ENCODE results near the gene KLF4. TPM values are rescaled to one million over a fixed set of nuclear protein-coding genes. Genes with fewer than 3 reads are reported as not detected.

Gene KLF4
- total and polyA plus RNA-seq, 2 of the 4 experiments (the other 2 are of a cell fraction): 1.3 to 3.8 TPM

GRCh38 chr9:107487521-107488374, 1.8 kb downstream of the KLF4 start:
- 24% methylated on average over 42 of the region's 91 CpGs; no CpG with 5 or more reads in 1 of the 2 experiments for WGBS, 2 experiments (ENCODE audit: extremely low coverage in 2 of 2, insufficient read length in 1 of 2)
- no peak overlapping the region; the same call in 1 of the 2 replicates for H3K18ac ChIP-seq (ENCODE audit: low read depth, low read length)
- peak overlapping the region; percentile 80 for H3K4me2 ChIP-seq (ENCODE audit: low read depth, low read length)
- dilution Hi-C loops (cut with HindIII; ENCODE audit: low sequenced_read_pairs, unreplicated experiment) (no loop called here), intact Hi-C loops (cut with micrococcal nuclease) (loop anchor here (1.0 to 10.0 kb wide), 6 partner anchors 245 to 677 kb away; no protein-coding TSS in a partner anchor), in situ Hi-C loops (cut with MboI; ENCODE audit: low sequenced_read_pairs) (loop anchor here (10.0 to 25.0 kb wide), 2 partner anchors 247 to 400 kb away; no protein-coding TSS in a partner anchor)
- no peaks in the 10 kb centered on the region; a peak in 2 of 4 replicates for H3K79me1 ChIP-seq (ENCODE audit: low read depth in 1 of 2, low read length in 2 of 2)
- CTCF ChIA-PET: no interaction called here
- peaks cover 5% of the 10 kb centered on the region for H4K20me1 ChIP-seq (ENCODE audit: insufficient read depth, low read length)
- H3K4me3 ChIP-seq (ENCODE audit: insufficient read depth, low read depth, low read length): peak overlapping the region; percentile 49
- H4K8ac ChIP-seq (ENCODE audit: low read depth in 2 of 2, low read length in 2 of 2): no peak overlapping the region
- H3K23ac ChIP-seq (ENCODE audit: low read depth, low read length): peak overlapping the region; percentile 24; the same call in 1 of the 2 replicates
- no peak overlapping the region for H4K91ac ChIP-seq (ENCODE audit: insufficient read depth, low read depth, low read length)
- no peaks in the 10 kb centered on the region for H3K9me3 ChIP-seq (ENCODE audit: control insufficient read depth, insufficient read depth, low read length)
- no peak overlapping the region for H3K4ac ChIP-seq (ENCODE audit: low read depth, low read length)
- no peak overlapping the region for H2BK15ac ChIP-seq (ENCODE audit: low read depth, low read length)
- H3K27ac ChIP-seq (ENCODE audit: insufficient read depth, low read length): peak overlapping the region; percentile 31
- peak overlapping the region; percentile 84 for H2AK9ac ChIP-seq (replicated peaks; ENCODE audit: low read depth, low read length, poor library complexity)
- H2AFZ ChIP-seq (replicated peaks; ENCODE audit: low read length, poor library complexity): peak overlapping the region; percentile 92
- no peak overlapping the region for H4K5ac ChIP-seq (ENCODE audit: low read depth, low read length)
- BruUV-seq (replicated peaks): no TSS peak
- ATAC-seq (ENCODE audit: low read depth) (no peak), DNase-seq (no peak)
- H2BK20ac ChIP-seq (ENCODE audit: low read depth, low read length): no peak overlapping the region
- H3K14ac ChIP-seq (replicated peaks; ENCODE audit: low read depth, low read length): no peak overlapping the region
- peaks cover 2% of the 10 kb centered on the region; the same call in 1 of the 2 replicates for H3K4me1 ChIP-seq (ENCODE audit: control insufficient read depth, insufficient read depth, low read length)
- no peak overlapping the region for H3K56ac ChIP-seq (ENCODE audit: extremely low read depth, insufficient read depth, low read length)
- no peaks in the 10 kb centered on the region for H3K9me1 ChIP-seq (ENCODE audit: insufficient read depth, low read length)
- H2BK120ac ChIP-seq (ENCODE audit: low read depth, low read length): no peak overlapping the region
- no peak overlapping the region for H2BK5ac ChIP-seq (ENCODE audit: low read depth, low read length, poor library complexity, severe bottlenecking)
- TF ChIP-seq, protein P1, sequence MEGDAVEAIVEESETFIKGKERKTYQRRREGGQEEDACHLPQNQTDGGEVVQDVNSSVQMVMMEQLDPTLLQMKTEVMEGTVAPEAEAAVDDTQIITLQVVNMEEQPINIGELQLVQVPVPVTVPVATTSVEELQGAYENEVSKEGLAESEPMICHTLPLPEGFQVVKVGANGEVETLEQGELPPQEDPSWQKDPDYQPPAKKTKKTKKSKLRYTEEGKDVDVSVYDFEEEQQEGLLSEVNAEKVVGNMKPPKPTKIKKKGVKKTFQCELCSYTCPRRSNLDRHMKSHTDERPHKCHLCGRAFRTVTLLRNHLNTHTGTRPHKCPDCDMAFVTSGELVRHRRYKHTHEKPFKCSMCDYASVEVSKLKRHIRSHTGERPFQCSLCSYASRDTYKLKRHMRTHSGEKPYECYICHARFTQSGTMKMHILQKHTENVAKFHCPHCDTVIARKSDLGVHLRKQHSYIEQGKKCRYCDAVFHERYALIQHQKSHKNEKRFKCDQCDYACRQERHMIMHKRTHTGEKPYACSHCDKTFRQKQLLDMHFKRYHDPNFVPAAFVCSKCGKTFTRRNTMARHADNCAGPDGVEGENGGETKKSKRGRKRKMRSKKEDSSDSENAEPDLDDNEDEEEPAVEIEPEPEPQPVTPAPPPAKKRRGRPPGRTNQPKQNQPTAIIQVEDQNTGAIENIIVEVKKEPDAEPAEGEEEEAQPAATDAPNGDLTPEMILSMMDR (conservative IDR thresholded peaks at IDR 0.05; ENCODE audit: low read depth, low read length): peak; percentile 26
- no peak for TF ChIP-seq FOS (IDR thresholded peaks at IDR 0.05; ENCODE audit: low read depth, low read length)
- 0 out of 2 replicates have a peak, but pooled peaks have one; percentile 25 for TF ChIP-seq BHLHE40 (IDR thresholded peaks at IDR 0.05; ENCODE audit: low read depth, low read length)
- TF ChIP-seq CEBPB (IDR thresholded peaks at IDR 0.05; ENCODE audit: low read depth, low read length): no peak
- 0 out of 2 replicates have a peak, but pooled peaks cover 1% of the 10 kb centered on the region for H3K27me3 ChIP-seq (ENCODE audit: control insufficient read depth, insufficient read depth, low read length)
- POLR2A ChIA-PET (ENCODE audit: unreplicated experiment): no interaction called here
- H2AK5ac ChIP-seq (ENCODE audit: low read depth, low read length): no peak overlapping the region; the same call in 1 of the 2 replicates
- peaks cover 17% of the 10 kb centered on the region for H3K36me3 ChIP-seq (ENCODE audit: control insufficient read depth, insufficient read depth, low read length)
- peak overlapping the region; percentile 8 for H3K9ac ChIP-seq (ENCODE audit: low read depth, low read length)
